Measurements from ENCODE around the gene RIN3. TPM values are rescaled to one million over a fixed set of nuclear protein-coding genes. Genes with fewer than 3 reads are reported as not detected.

The RIN3 gene
- total and polyA plus RNA-seq, 10 donors: 17.2 to 117 (median 75.7) TPM

DNA sequence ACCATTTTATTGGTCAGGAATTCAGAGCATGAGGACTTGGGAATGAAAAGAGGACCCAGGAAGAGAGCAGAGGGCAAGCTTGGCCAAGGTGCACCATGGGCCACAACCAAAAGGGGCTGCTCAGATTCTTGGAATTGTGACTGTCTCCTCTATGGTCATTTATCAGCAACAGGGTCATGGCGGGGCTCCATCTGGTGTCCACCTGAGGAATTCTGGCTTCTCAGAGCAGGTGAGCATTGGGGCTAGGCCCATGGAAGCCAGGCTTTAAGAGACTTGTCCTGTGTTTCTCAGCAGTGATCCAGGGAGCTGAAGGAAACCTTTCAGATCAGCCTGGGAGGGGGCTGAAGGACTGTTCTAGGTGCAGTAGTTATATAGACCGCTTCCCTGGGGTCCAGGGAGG, 2.6 kb upstream of the RIN3 start:
- peaks cover 19 to 77% (median 56%) of the 10 kb centered on the region in 6 donors for H3K4me1 ChIP-seq
- H3K4me3 ChIP-seq: no peak overlapping the region
- no peaks in the 10 kb centered on the region for H3K36me3 ChIP-seq
- intact Hi-C loops (cut with DNase I; ENCODE audit: low total_unique reads): no loop called here
- peaks cover 0 to 19% (median 0%) of the 10 kb centered on the region in 7 donors for H3K27me3 ChIP-seq (replicated peaks in 1 of 7)
- no peaks in the 10 kb centered on the region for H3K9me3 ChIP-seq
- WGBS, 5 donors: 90 to 100% (median 94%) methylated on average over 2 of the region's 2 CpGs
- no peak overlapping the region for H3K27ac ChIP-seq
- TF ChIP-seq POLR2AphosphoS5 (IDR thresholded peaks at IDR 0.05) (no peak), POLR2A (IDR thresholded peaks at IDR 0.05) (no peak)
- TF ChIP-seq, protein P1, sequence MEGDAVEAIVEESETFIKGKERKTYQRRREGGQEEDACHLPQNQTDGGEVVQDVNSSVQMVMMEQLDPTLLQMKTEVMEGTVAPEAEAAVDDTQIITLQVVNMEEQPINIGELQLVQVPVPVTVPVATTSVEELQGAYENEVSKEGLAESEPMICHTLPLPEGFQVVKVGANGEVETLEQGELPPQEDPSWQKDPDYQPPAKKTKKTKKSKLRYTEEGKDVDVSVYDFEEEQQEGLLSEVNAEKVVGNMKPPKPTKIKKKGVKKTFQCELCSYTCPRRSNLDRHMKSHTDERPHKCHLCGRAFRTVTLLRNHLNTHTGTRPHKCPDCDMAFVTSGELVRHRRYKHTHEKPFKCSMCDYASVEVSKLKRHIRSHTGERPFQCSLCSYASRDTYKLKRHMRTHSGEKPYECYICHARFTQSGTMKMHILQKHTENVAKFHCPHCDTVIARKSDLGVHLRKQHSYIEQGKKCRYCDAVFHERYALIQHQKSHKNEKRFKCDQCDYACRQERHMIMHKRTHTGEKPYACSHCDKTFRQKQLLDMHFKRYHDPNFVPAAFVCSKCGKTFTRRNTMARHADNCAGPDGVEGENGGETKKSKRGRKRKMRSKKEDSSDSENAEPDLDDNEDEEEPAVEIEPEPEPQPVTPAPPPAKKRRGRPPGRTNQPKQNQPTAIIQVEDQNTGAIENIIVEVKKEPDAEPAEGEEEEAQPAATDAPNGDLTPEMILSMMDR (IDR thresholded peaks at IDR 0.05 in 8 of 11, conservative IDR thresholded peaks at IDR 0.05 in 3 of 11): no peak
- peak; percentile 43 for DNase-seq

DNA sequence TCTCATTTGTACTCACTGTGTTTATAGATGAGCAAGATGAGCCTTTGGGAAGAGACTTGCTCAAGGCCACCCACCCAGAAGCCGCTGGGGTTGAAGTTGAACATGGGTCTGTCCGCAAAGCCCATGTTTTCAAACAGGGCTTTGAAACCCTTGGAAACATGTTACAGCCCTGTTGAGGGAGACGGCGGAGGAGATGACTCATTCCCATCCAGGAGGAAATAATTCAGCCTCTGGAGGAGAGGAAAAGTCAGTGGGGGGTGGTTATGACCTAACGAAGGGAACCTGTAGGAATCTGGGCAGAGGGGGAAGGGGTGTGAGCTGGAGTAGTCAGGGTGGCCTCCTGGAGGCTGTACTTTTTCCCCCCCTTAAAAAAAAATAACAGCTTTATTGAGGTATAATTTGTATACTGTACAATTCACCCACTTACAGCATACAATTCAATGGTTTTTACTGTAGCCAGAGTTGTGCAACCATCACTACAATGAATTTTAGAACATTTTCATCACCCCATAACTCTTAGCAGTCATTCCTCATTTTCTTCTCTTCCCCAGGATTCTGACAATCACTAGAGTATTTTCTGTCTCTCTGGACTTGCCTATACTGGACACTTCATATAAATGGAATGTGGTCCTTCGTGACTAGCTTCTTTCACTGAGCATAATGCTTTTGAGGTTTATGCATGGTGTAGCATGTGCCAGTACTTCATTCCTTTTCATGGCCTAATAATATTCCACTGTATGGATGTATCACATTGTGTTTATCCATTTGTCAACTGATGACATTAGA, 1.9 kb upstream of the RIN3 start:
- no peak for DNase-seq

DNA sequence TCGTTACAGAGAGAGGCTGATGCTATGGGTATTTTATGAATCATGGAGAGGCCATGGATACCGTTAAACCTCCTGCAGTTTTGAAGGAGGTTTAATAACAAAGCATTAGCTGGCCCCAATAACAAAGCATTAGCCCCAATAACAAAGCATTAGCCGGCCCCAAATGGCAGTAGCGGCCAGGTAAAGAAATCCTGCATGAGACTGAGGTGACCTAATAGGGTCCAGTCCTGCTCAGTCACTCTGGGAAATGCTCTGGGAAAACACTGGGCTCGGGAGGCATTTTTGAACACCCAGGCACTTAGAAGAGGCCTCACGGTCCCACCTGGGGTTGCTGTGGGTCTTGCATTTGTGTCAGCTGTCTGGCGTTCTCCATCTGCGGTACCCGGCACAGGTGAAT, 776 bp upstream of the RIN3 start:
- Histone ChIP-seq H3K4me1 (peaks cover 19 to 77% (median 55%) of the 10 kb centered on the region in 6 donors), H3K27me3 (replicated peaks in 1 of 7) (peaks cover 0 to 19% (median 0%) of the 10 kb centered on the region in 7 donors), H3K4me3 (peak overlapping the region; percentile 63 to 87 (median 76)), H3K27ac (peak overlapping the region; percentile 77 to 97 (median 92)), H3K9me3 (no peaks in the 10 kb centered on the region), H3K36me3 (peaks cover 0 to 4% (median 0%) of the 10 kb centered on the region in 6 donors)
- intact Hi-C loops (cut with DNase I; ENCODE audit: low total_unique reads): no loop called here
- no peak for DNase-seq
- 60 to 69% (median 66%) methylated on average over 9 of the region's 9 CpGs for WGBS, 5 donors
- no peak for TF ChIP-seq POLR2AphosphoS5 (IDR thresholded peaks at IDR 0.05)
- no peak for TF ChIP-seq POLR2A (IDR thresholded peaks at IDR 0.05)
- TF ChIP-seq, protein P1 (IDR thresholded peaks at IDR 0.05 in 8 of 11, conservative IDR thresholded peaks at IDR 0.05 in 3 of 11): no peak

More for the DNA sequence above, 1.9 kb upstream of the RIN3 start:
- Histone ChIP-seq H3K27ac (no peak overlapping the region), H3K4me3 (no peak overlapping the region), H3K36me3 (no peaks in the 10 kb centered on the region), H3K27me3 (replicated peaks in 1 of 7) (peaks cover 0 to 19% (median 0%) of the 10 kb centered on the region in 7 donors), H3K9me3 (no peaks in the 10 kb centered on the region), H3K4me1 (peaks cover 18 to 77% (median 56%) of the 10 kb centered on the region in 6 donors)
- TF ChIP-seq, protein P1 (IDR thresholded peaks at IDR 0.05 in 8 of 11, conservative IDR thresholded peaks at IDR 0.05 in 3 of 11): no peak
- no peak for TF ChIP-seq POLR2AphosphoS5 (IDR thresholded peaks at IDR 0.05)
- TF ChIP-seq POLR2A (IDR thresholded peaks at IDR 0.05): no peak
- intact Hi-C loops (cut with DNase I; ENCODE audit: low total_unique reads): no loop called here
- 70 to 84% (median 72%) methylated on average over 6 of the region's 6 CpGs for WGBS, 5 donors

Data from spleen (tissue), 11 donors.